ENCODE measurements around the gene PSMB11.

PSMB11 gene

GRCh38 chr14:23034498-23035302 is 7.3 kb upstream of the PSMB11 start, which contains the start of gene PSMB5:
TSS of gene PSMB5 (minus strand) at chr14:23034900. CDS start at chr14:23034881, 19 bp downstream.
- Histone ChIP-seq H3K4me3 (ENCODE audit: low read length) (peak within 1 kb of the TSS; percentile 70), H3K4me1 (ENCODE audit: control insufficient read depth, insufficient read depth, low read length) (peaks cover 15% of the 10 kb centered on the region), H3K36me3 (ENCODE audit: control insufficient read depth, insufficient read depth, low read length) (no peaks in the 10 kb centered on the region), H3K27me3 (ENCODE audit: control insufficient read depth, insufficient read depth, low read length) (no peaks in the 10 kb centered on the region), H3K9ac (ENCODE audit: low read length) (peak within 1 kb of the TSS; percentile 96), H3K9me3 (ENCODE audit: control insufficient read depth, low read length) (no peaks in the 10 kb centered on the region)

- Histone ChIP-seq H3K4me1 (ENCODE audit: control insufficient read depth, insufficient read depth, low read length) (peaks cover 15% of the 10 kb centered on the region), H3K9ac (ENCODE audit: low read length) (peak overlapping the region; percentile 96), H3K9me3 (ENCODE audit: control insufficient read depth, low read length) (no peaks in the 10 kb centered on the region), H3K27me3 (ENCODE audit: control insufficient read depth, insufficient read depth, low read length) (no peaks in the 10 kb centered on the region), H3K36me3 (ENCODE audit: control insufficient read depth, insufficient read depth, low read length) (no peaks in the 10 kb centered on the region), H3K4me3 (ENCODE audit: low read length) (peak overlapping the region; percentile 70)
Observed at GRCh38 chr14:23035303-23036144, 6.5 kb upstream of the PSMB11 start.

DNA sequence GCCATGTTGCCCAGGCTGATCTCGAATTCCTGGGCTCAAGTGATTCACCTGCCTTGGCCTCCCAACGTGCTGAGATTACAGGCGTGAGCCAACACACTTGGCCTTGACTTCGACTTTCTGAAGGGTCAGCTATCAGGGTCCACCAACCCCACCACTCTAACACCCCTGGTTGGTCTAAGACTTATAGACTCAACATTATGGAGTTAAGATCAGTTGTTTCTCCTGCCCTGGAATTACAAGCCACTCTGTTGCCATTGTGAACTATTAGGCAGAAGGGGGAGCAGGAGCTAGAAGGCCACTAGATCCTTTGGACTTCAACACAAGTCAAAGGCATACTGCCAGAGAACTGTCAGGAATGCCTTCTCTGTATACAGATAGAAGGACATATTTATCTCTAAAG is 1.9 kb upstream of the PSMB11 start:
- no peak overlapping the region for H3K9ac ChIP-seq (ENCODE audit: low read length)
- peaks cover 11% of the 10 kb centered on the region for H3K4me1 ChIP-seq (ENCODE audit: control insufficient read depth, insufficient read depth, low read length)
- H3K9me3 ChIP-seq (ENCODE audit: control insufficient read depth, low read length): no peaks in the 10 kb centered on the region
- H3K4me3 ChIP-seq (ENCODE audit: low read length): no peak overlapping the region
- no peaks in the 10 kb centered on the region for H3K36me3 ChIP-seq (ENCODE audit: control insufficient read depth, insufficient read depth, low read length)
- no peaks in the 10 kb centered on the region for H3K27me3 ChIP-seq (ENCODE audit: control insufficient read depth, insufficient read depth, low read length)

DNA sequence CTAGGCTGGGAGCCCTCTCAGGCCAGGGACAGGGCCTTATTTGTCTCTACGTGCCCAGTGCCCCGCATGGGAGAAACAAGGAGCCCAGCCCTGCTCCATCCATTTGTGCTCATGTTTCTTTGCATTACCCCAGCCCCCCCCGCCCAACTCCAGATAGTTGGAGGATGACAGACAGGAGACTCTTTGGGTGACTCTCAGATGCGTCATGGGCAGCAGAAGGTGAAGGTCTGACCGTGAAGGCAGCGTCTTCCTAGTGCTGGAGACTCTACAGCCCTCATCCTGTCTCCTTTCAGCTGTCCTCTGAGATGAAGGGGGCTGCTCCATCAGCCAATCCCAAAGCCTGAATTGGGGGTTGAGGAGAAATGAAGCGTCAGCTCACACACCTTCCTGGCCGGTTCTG is 283 bp upstream of the PSMB11 start:
- Histone ChIP-seq H3K9me3 (ENCODE audit: control insufficient read depth, low read length) (no peaks in the 10 kb centered on the region), H3K36me3 (ENCODE audit: control insufficient read depth, insufficient read depth, low read length) (no peaks in the 10 kb centered on the region), H3K27me3 (ENCODE audit: control insufficient read depth, insufficient read depth, low read length) (no peaks in the 10 kb centered on the region), H3K4me3 (ENCODE audit: low read length) (no peak overlapping the region), H3K4me1 (ENCODE audit: control insufficient read depth, insufficient read depth, low read length) (peaks cover 13% of the 10 kb centered on the region), H3K9ac (ENCODE audit: low read length) (no peak overlapping the region)

GRCh38 chr14:23043145-23043544 is 1.1 kb downstream of the PSMB11 start:
- Histone ChIP-seq H3K27me3 (ENCODE audit: control insufficient read depth, insufficient read depth, low read length) (no peaks in the 10 kb centered on the region), H3K36me3 (ENCODE audit: control insufficient read depth, insufficient read depth, low read length) (no peaks in the 10 kb centered on the region), H3K9me3 (ENCODE audit: control insufficient read depth, low read length) (no peaks in the 10 kb centered on the region), H3K4me3 (ENCODE audit: low read length) (no peak overlapping the region), H3K4me1 (ENCODE audit: control insufficient read depth, insufficient read depth, low read length) (peaks cover 13% of the 10 kb centered on the region), H3K9ac (ENCODE audit: low read length) (no peak overlapping the region)

DNA sequence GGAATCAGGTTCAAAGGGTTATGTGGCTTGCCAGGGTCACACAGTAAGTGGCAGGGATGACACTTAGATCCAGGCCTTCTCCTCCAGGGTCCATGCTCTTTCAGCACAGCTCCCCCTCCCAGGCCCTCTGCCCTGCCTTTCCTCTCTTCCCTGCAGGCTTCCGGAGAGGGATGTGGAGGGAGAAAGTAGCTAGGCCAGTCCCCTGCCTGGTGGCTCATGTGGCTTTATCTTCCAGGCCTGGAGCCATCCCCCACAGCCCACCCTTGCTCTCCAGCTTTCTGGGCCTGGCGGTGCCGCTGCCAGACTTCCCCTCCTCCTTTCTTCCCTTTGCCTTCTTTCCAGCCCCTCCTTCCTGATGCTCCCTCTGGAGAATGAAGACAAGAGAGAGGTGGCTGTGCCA is 1.7 kb downstream of the PSMB11 start:
- H3K9ac ChIP-seq (ENCODE audit: low read length): no peak overlapping the region
- no peaks in the 10 kb centered on the region for H3K27me3 ChIP-seq (ENCODE audit: control insufficient read depth, insufficient read depth, low read length)
- H3K36me3 ChIP-seq (ENCODE audit: control insufficient read depth, insufficient read depth, low read length): no peaks in the 10 kb centered on the region
- H3K9me3 ChIP-seq (ENCODE audit: control insufficient read depth, low read length): no peaks in the 10 kb centered on the region
- H3K4me3 ChIP-seq (ENCODE audit: low read length): no peak overlapping the region
- H3K4me1 ChIP-seq (ENCODE audit: control insufficient read depth, insufficient read depth, low read length): peaks cover 13% of the 10 kb centered on the region

GRCh38 chr14:23044840-23045239 is 2.8 kb downstream of the PSMB11 start:
- Histone ChIP-seq H3K9ac (ENCODE audit: low read length) (no peak overlapping the region), H3K36me3 (ENCODE audit: control insufficient read depth, insufficient read depth, low read length) (no peaks in the 10 kb centered on the region), H3K4me1 (ENCODE audit: control insufficient read depth, insufficient read depth, low read length) (peaks cover 13% of the 10 kb centered on the region), H3K9me3 (ENCODE audit: control insufficient read depth, low read length) (no peaks in the 10 kb centered on the region), H3K27me3 (ENCODE audit: control insufficient read depth, insufficient read depth, low read length) (no peaks in the 10 kb centered on the region), H3K4me3 (ENCODE audit: low read length) (no peak overlapping the region)

- H3K4me1 ChIP-seq (ENCODE audit: control insufficient read depth, insufficient read depth, low read length): peaks cover 13% of the 10 kb centered on the region
- no peaks in the 10 kb centered on the region for H3K27me3 ChIP-seq (ENCODE audit: control insufficient read depth, insufficient read depth, low read length)
- H3K9ac ChIP-seq (ENCODE audit: low read length): no peak overlapping the region
- H3K36me3 ChIP-seq (ENCODE audit: control insufficient read depth, insufficient read depth, low read length): no peaks in the 10 kb centered on the region
- no peak overlapping the region for H3K4me3 ChIP-seq (ENCODE audit: low read length)
- no peaks in the 10 kb centered on the region for H3K9me3 ChIP-seq (ENCODE audit: control insufficient read depth, low read length)
Observed at GRCh38 chr14:23045419-23046357, 3.7 kb downstream of the PSMB11 start.

- Histone ChIP-seq H3K36me3 (ENCODE audit: control insufficient read depth, insufficient read depth, low read length) (no peaks in the 10 kb centered on the region), H3K9ac (ENCODE audit: low read length) (no peak overlapping the region), H3K4me1 (ENCODE audit: control insufficient read depth, insufficient read depth, low read length) (peaks cover 13% of the 10 kb centered on the region), H3K4me3 (ENCODE audit: low read length) (no peak overlapping the region), H3K9me3 (ENCODE audit: control insufficient read depth, low read length) (no peaks in the 10 kb centered on the region), H3K27me3 (ENCODE audit: control insufficient read depth, insufficient read depth, low read length) (no peaks in the 10 kb centered on the region)
Observed at GRCh38 chr14:23047034-23047634, 5.1 kb downstream of the PSMB11 start.

DNA sequence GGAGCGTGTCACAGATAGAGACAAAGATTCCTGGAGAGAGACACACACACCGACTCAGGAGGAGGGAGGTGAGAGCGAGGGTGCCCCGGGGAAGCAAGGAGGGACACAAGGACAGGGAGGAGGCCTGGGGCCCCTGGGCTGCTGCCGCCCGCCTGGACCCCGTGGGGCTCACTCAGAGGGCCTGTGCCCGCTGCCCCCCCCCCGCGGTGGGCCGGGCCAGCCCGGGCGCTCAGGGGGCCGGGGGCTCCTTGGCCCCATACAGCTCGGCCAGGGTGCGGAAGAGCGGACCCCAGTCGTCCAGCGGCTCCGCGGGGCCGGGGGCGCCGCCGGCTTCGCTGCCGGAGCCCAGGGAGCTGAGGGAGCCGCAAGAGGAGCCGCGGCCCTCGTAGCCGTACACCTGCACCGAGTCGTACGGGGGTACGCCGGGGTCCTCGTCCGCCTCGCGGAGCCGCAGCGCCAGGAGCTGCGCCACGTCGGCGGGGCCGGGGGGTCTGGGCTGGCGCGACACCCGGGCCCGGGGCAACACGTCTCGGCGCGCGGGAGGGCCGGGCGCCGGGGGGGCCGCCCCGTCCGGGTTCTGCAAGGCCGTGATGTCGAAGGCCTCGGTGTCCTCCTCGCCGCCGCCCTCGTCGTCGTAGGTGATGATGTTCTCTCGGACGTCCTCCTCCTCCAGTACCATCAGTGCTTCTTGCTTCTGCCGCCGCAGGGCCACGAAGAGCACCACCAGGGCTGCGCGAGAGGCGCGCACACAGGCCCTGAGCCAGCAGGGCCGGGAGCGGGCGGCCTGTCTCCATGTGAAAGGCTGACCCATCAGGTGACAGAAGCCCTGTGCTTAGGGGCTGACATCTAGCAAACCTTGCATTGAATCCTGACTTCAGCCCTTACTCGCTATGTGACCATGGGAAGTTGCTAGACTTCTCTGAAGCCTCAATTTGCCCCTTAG is 6.0 kb downstream of the PSMB11 start:
- Histone ChIP-seq H3K36me3 (ENCODE audit: control insufficient read depth, insufficient read depth, low read length) (no peaks in the 10 kb centered on the region), H3K9ac (ENCODE audit: low read length) (no peak overlapping the region), H3K4me3 (ENCODE audit: low read length) (no peak overlapping the region), H3K27me3 (ENCODE audit: control insufficient read depth, insufficient read depth, low read length) (no peaks in the 10 kb centered on the region), H3K9me3 (ENCODE audit: control insufficient read depth, low read length) (no peaks in the 10 kb centered on the region), H3K4me1 (ENCODE audit: control insufficient read depth, insufficient read depth, low read length) (peaks cover 13% of the 10 kb centered on the region)
